ENCODE measurements around the gene CDNF.

Gene CDNF

GRCh38 chr10:14782691-14783363, 55.0 kb downstream of the CDNF start:
- H3K36me3 ChIP-seq (ENCODE audit: control insufficient read depth in 1 of 2, insufficient read depth in 2 of 2, low read length in 2 of 2), result no peaks in the 10 kb centered on the region
- no peaks in the 10 kb centered on the region for H3K9me3 ChIP-seq (ENCODE audit: control insufficient read depth in 1 of 2, low read length in 2 of 2)
- H3K27me3 ChIP-seq (ENCODE audit: low read depth, low read length), result no peaks in the 10 kb centered on the region
- H3K4me3 ChIP-seq (ENCODE audit: low read depth in 1 of 2, low read length in 2 of 2), result no peak overlapping the region
- H3K27ac ChIP-seq (ENCODE audit: low read length), result no peak overlapping the region
- H3K4me1 ChIP-seq (ENCODE audit: control insufficient read depth in 1 of 2, insufficient read depth in 2 of 2, low read length in 2 of 2), result peaks cover 0 to 7% of the 10 kb centered on the region in 2 donors

GRCh38 chr10:14781763-14782162, 56.1 kb downstream of the CDNF start:
- Histone ChIP-seq H3K4me1 (ENCODE audit: control insufficient read depth in 1 of 2, insufficient read depth in 2 of 2, low read length in 2 of 2) (peaks cover 0 to 7% of the 10 kb centered on the region in 2 donors), H3K27ac (ENCODE audit: low read length) (no peak overlapping the region), H3K4me3 (ENCODE audit: low read depth in 1 of 2, low read length in 2 of 2) (no peak overlapping the region), H3K36me3 (ENCODE audit: control insufficient read depth in 1 of 2, insufficient read depth in 2 of 2, low read length in 2 of 2) (no peaks in the 10 kb centered on the region), H3K9me3 (ENCODE audit: control insufficient read depth in 1 of 2, low read length in 2 of 2) (no peaks in the 10 kb centered on the region), H3K27me3 (ENCODE audit: low read depth, low read length) (no peaks in the 10 kb centered on the region)

DNA sequence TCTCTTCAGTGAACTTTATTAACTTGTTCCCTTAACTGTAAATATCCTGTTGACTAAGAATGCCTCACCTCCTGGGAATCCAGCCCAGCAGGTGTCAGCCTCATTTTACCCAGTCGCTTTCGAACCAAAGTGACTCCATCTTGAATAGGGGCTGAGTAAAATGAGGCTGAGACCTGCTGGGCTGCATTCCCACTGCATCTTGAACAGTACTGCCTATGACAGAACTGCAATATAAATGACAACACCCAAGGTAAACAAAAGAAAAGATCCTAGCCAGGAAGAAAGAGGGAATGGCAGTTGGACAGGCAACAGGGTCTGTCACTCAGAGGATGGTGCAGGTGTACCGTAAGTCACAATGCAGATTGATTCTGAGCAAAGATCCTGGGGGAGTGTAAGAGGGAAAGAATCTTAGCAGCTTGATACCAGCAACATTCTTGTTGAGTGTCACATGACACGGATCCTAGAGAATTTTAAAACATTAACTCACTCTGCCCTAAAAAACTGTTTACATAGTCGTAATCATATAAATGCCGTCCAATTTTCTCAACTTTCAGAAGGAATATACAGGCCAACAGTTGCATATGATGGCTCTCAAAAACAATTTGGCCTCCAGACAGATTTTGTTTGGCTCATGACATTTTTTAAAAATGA, 58.7 kb downstream of the CDNF start:
- Histone ChIP-seq H3K9me3 (ENCODE audit: control insufficient read depth in 1 of 2, low read length in 2 of 2) (no peaks in the 10 kb centered on the region), H3K4me3 (ENCODE audit: low read depth in 1 of 2, low read length in 2 of 2) (no peak overlapping the region), H3K27ac (ENCODE audit: low read length) (no peak overlapping the region), H3K36me3 (ENCODE audit: control insufficient read depth in 1 of 2, insufficient read depth in 2 of 2, low read length in 2 of 2) (no peaks in the 10 kb centered on the region), H3K27me3 (ENCODE audit: low read depth, low read length) (no peaks in the 10 kb centered on the region), H3K4me1 (ENCODE audit: control insufficient read depth in 1 of 2, insufficient read depth in 2 of 2, low read length in 2 of 2) (peaks cover 0 to 7% of the 10 kb centered on the region in 2 donors)

DNA sequence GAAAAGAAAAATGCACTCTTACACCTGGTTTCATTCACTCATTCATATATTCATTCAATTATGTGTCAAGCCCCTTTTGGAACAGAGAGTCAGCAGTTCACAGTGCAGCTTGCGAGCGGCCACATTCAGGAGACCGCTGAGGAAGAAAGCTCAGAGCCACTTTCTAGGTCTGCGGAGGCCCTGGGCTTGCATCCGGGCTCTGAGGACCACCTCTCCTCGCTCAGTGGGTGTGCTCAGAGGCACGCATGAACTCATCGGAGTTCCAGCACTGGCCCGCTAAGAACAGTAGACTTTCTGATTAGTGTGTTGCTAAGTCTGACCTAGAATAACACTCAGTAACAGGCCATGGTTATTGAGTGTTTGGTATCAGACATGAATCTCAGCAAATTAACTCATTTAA, 61.3 kb downstream of the CDNF start:
- Histone ChIP-seq H3K9me3 (ENCODE audit: control insufficient read depth in 1 of 2, low read length in 2 of 2) (no peaks in the 10 kb centered on the region), H3K4me1 (ENCODE audit: control insufficient read depth in 1 of 2, insufficient read depth in 2 of 2, low read length in 2 of 2) (peaks cover 0 to 7% of the 10 kb centered on the region in 2 donors), H3K36me3 (ENCODE audit: control insufficient read depth in 1 of 2, insufficient read depth in 2 of 2, low read length in 2 of 2) (no peaks in the 10 kb centered on the region), H3K4me3 (ENCODE audit: low read depth in 1 of 2, low read length in 2 of 2) (no peak overlapping the region), H3K27me3 (ENCODE audit: low read depth, low read length) (no peaks in the 10 kb centered on the region), H3K27ac (ENCODE audit: low read length) (no peak overlapping the region)

DNA sequence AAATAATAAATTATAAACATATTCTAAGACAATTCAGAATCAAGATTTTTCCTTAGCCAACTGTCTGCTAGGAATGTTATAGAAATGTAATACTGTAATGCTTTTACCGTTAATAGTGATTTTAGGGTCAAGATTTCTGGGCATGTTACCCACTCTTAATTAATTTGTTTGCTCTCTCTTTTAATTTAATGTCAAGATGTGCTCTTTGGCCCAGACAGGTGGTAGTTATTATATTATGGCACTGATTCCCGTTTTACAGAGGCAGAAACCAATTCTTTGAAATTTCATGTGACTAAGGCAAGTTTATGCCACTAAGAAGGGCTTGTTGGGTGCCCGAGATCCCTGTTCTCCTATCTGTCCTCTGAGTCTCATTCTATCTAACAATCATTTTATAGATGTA, 62.2 kb downstream of the CDNF start:
- no peaks in the 10 kb centered on the region for H3K9me3 ChIP-seq (ENCODE audit: control insufficient read depth in 1 of 2, low read length in 2 of 2)
- no peak overlapping the region for H3K27ac ChIP-seq (ENCODE audit: low read length)

GRCh38 chr10:14774797-14775196, 63.0 kb downstream of the CDNF start, which contains the start of gene FAM107B:
Gene FAM107B (minus strand): TSS chr10:14774897. CDS start chr10:14774663, 234 bp downstream.
- Histone ChIP-seq H3K27ac (ENCODE audit: low read length) (no peak within 1 kb of the TSS), H3K4me1 (ENCODE audit: control insufficient read depth in 1 of 2, insufficient read depth in 2 of 2, low read length in 2 of 2) (peaks cover 0 to 7% of the 10 kb centered on the region in 2 donors), H3K4me3 (ENCODE audit: low read depth in 1 of 2, low read length in 2 of 2) (no peak within 1 kb of the TSS), H3K27me3 (ENCODE audit: low read depth, low read length) (no peaks in the 10 kb centered on the region), H3K9me3 (ENCODE audit: control insufficient read depth in 1 of 2, low read length in 2 of 2) (no peaks in the 10 kb centered on the region), H3K36me3 (ENCODE audit: control insufficient read depth in 1 of 2, insufficient read depth in 2 of 2, low read length in 2 of 2) (no peaks in the 10 kb centered on the region)

More for the DNA sequence above, 62.2 kb downstream of the CDNF start:
- Histone ChIP-seq H3K36me3 (ENCODE audit: control insufficient read depth in 1 of 2, insufficient read depth in 2 of 2, low read length in 2 of 2) (no peaks in the 10 kb centered on the region), H3K4me3 (ENCODE audit: low read depth in 1 of 2, low read length in 2 of 2) (no peak overlapping the region), H3K4me1 (ENCODE audit: control insufficient read depth in 1 of 2, insufficient read depth in 2 of 2, low read length in 2 of 2) (peaks cover 0 to 7% of the 10 kb centered on the region in 2 donors), H3K27me3 (ENCODE audit: low read depth, low read length) (no peaks in the 10 kb centered on the region)

DNA sequence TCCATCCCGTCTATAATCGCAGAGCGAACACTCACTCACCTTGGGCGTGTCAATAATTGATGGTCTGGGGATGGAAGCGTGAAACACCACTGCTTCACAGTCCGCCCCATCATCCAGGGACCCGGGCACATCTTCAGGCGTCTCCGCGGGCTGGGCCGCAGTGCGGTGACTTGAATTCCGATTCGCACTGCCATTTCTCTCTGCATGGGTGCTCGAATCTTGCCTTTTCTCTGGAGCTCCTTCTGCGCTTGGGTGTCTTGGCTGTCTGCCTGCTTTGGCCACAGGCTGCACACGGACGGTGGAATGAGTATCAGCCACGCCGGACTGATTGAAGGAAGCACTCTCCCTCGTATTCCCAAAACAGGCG, 63.6 kb downstream of the CDNF start:
- H3K27me3 ChIP-seq (ENCODE audit: low read depth, low read length), result no peaks in the 10 kb centered on the region
- H3K4me3 ChIP-seq (ENCODE audit: low read depth in 1 of 2, low read length in 2 of 2), result no peak overlapping the region
- H3K27ac ChIP-seq (ENCODE audit: low read length), result no peak overlapping the region

GRCh38 chr10:14773551-14774213, 64.2 kb downstream of the CDNF start:
- Histone ChIP-seq H3K4me3 (ENCODE audit: low read depth in 1 of 2, low read length in 2 of 2) (no peak overlapping the region), H3K27ac (ENCODE audit: low read length) (no peak overlapping the region), H3K27me3 (ENCODE audit: low read depth, low read length) (no peaks in the 10 kb centered on the region)

More for the DNA sequence above, 63.6 kb downstream of the CDNF start:
- Histone ChIP-seq H3K36me3 (ENCODE audit: control insufficient read depth in 1 of 2, insufficient read depth in 2 of 2, low read length in 2 of 2) (no peaks in the 10 kb centered on the region), H3K9me3 (ENCODE audit: control insufficient read depth in 1 of 2, low read length in 2 of 2) (no peaks in the 10 kb centered on the region), H3K4me1 (ENCODE audit: control insufficient read depth in 1 of 2, insufficient read depth in 2 of 2, low read length in 2 of 2) (peaks cover 0 to 5% of the 10 kb centered on the region in 2 donors)

DNA sequence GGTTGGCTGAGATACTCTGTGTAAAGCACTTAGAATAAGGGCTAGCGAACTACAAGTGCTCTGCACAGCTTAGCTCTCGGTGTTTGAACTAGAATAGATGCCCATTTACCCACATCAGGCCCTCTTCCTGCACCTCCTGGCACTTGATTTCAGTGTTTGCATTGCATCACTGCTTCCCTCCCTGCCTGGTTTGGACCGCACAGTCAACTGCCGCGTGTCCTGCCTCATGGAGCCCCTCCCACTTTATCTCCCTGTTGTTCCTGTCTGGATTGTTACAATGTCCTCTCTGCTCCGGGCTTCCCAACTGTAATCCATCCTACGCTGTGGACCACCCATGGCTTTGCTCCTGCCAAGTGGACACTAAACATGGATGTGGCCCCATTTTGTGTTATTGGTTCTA, 65.4 kb downstream of the CDNF start:
- Histone ChIP-seq H3K9me3 (ENCODE audit: control insufficient read depth in 1 of 2, low read length in 2 of 2) (no peaks in the 10 kb centered on the region), H3K4me3 (ENCODE audit: low read depth in 1 of 2, low read length in 2 of 2) (no peak overlapping the region), H3K27ac (ENCODE audit: low read length) (no peak overlapping the region), H3K4me1 (ENCODE audit: control insufficient read depth in 1 of 2, insufficient read depth in 2 of 2, low read length in 2 of 2) (no peaks in the 10 kb centered on the region), H3K36me3 (ENCODE audit: control insufficient read depth in 1 of 2, insufficient read depth in 2 of 2, low read length in 2 of 2) (no peaks in the 10 kb centered on the region), H3K27me3 (ENCODE audit: low read depth, low read length) (no peaks in the 10 kb centered on the region)

More at GRCh38 chr10:14773551-14774213, 64.2 kb downstream of the CDNF start:
- Histone ChIP-seq H3K9me3 (ENCODE audit: control insufficient read depth in 1 of 2, low read length in 2 of 2) (no peaks in the 10 kb centered on the region), H3K4me1 (ENCODE audit: control insufficient read depth in 1 of 2, insufficient read depth in 2 of 2, low read length in 2 of 2) (peaks cover 0 to under 1% of the 10 kb centered on the region in 2 donors), H3K36me3 (ENCODE audit: control insufficient read depth in 1 of 2, insufficient read depth in 2 of 2, low read length in 2 of 2) (no peaks in the 10 kb centered on the region)

DNA sequence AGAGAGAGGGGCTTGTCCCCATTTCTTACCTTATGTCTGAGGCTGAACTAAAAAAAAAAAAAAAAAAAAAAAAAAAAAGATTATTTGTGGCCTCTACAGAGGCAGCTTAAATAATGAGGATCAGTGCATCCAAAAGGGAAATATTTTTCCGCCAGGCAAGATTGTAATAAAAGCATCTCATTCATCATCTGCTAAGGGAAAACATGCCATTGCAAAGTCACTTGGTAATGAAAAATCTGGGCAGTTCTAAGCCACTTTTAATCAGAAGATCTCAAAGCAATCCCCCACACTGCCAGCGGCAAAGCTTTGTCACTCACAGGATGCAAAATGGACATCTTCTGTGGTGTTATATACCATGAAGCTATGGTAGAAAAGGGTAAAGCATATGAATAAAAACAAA, 66.9 kb downstream of the CDNF start:
- Histone ChIP-seq H3K4me1 (ENCODE audit: control insufficient read depth in 1 of 2, insufficient read depth in 2 of 2, low read length in 2 of 2) (no peaks in the 10 kb centered on the region), H3K9me3 (ENCODE audit: control insufficient read depth in 1 of 2, low read length in 2 of 2) (no peaks in the 10 kb centered on the region), H3K27ac (ENCODE audit: low read length) (no peak overlapping the region), H3K4me3 (ENCODE audit: low read depth in 1 of 2, low read length in 2 of 2) (no peak overlapping the region), H3K36me3 (ENCODE audit: control insufficient read depth in 1 of 2, insufficient read depth in 2 of 2, low read length in 2 of 2) (no peaks in the 10 kb centered on the region), H3K27me3 (ENCODE audit: low read depth, low read length) (no peaks in the 10 kb centered on the region)
